ENCODE results near the gene NUP98.

- no peak for TF ChIP-seq ZNF274 (IDR thresholded peaks at IDR 0.05; ENCODE audit: low read depth, low read length)
- TF ChIP-seq YY1 (IDR thresholded peaks at IDR 0.05; ENCODE audit: insufficient read depth, insufficient read length): no peak
- TF ChIP-seq SUZ12 (IDR thresholded peaks at IDR 0.05; ENCODE audit: extremely low read depth, insufficient read depth, insufficient read length): no peak
These were observed 26.6 kb upstream of the NUP98 start for GRCh38 chr11:3823762-3824506.
